RWPE2 (cell line): ENCODE results near the gene TMA7.

Experiments used
- ATAC-seq: fragments of 200-7000 bp; cut with Tn5 transposase; 3 replicates; pipeline ENCODE4 v1.9.1; 2021; ENCODE audit warnings: low read depth
- DNase-seq: peaks from one replicate; pipeline ENCODE4 v3.0.0-alpha.2; 2020; ENCODE audit warnings: low spot score
- H3K27ac ChIP-seq: fragments of 450-650 bp; 2 replicates; pipeline ENCODE4 v1.5.1; 2017; ENCODE audit warnings: mild to moderate bottlenecking; ENCODE audit not compliant: poor library complexity, severe bottlenecking
- H3K27me3 ChIP-seq: fragments of 250-450 bp; sonication (Bioruptor Pico); 2 replicates; pipeline ENCODE4 v1.5.1; 2021; ENCODE audit warnings: mild to moderate bottlenecking, moderate library complexity; ENCODE audit not compliant: insufficient read depth, poor library complexity, severe bottlenecking
- H3K36me3 ChIP-seq: fragments of 250-450 bp; sonication (Bioruptor Pico); 2 replicates; pipeline ENCODE4 v1.5.1; 2020; ENCODE audit warnings: low read depth, mild to moderate bottlenecking, moderate library complexity
- H3K4me1 ChIP-seq: fragments of 250-450 bp; sonication (Bioruptor Pico); 2 replicates; pipeline ENCODE4 v1.5.1; 2021; ENCODE audit warnings: mild to moderate bottlenecking, moderate library complexity; ENCODE audit not compliant: insufficient read depth, poor library complexity, severe bottlenecking
- H3K4me3 ChIP-seq: fragments of 250-450 bp; sonication (Bioruptor Pico); 2 replicates; pipeline ENCODE4 v1.5.1; 2021; ENCODE audit warnings: mild to moderate bottlenecking, moderate library complexity; ENCODE audit not compliant: severe bottlenecking
- H3K9me3 ChIP-seq: fragments of 250-450 bp; sonication (Bioruptor Pico); 2 replicates; pipeline ENCODE4 v1.5.1; 2021; ENCODE audit warnings: mild to moderate bottlenecking, moderate library complexity; ENCODE audit not compliant: severe bottlenecking
- CTCF ChIP-seq: fragments of 450-650 bp; IDR thresholded peaks from one replicate; pipeline ENCODE4 v1.5.1; 2017; ENCODE audit warnings: mild to moderate bottlenecking, moderate library complexity; ENCODE audit not compliant: poor library complexity, severe bottlenecking

The TMA7 gene

GRCh38 chr3:48418651-48419050, 21.4 kb upstream of the TMA7 start:
- Histone ChIP-seq H3K36me3 (peaks cover 93% of the 10 kb centered on the region), H3K27me3 (no peaks in the 10 kb centered on the region), H3K4me1 (no peaks in the 10 kb centered on the region), H3K9me3 (no peaks in the 10 kb centered on the region), H3K4me3 (no peak overlapping the region), H3K27ac (no peak overlapping the region)
- no peak for TF ChIP-seq CTCF
- ATAC-seq (no peak), DNase-seq (no peak)

GRCh38 chr3:48419149-48419548, 20.9 kb upstream of the TMA7 start:
- DNase-seq (no peak), ATAC-seq (no peak)
- Histone ChIP-seq H3K36me3 (peaks cover 93% of the 10 kb centered on the region), H3K9me3 (no peaks in the 10 kb centered on the region), H3K4me3 (no peak overlapping the region), H3K27me3 (no peaks in the 10 kb centered on the region), H3K27ac (no peak overlapping the region), H3K4me1 (no peaks in the 10 kb centered on the region)
- TF ChIP-seq CTCF: no peak

- H3K36me3 ChIP-seq: peaks cover 93% of the 10 kb centered on the region
- no peak for DNase-seq
Measured at GRCh38 chr3:48419597-48419996, 20.5 kb upstream of the TMA7 start.

GRCh38 chr3:48420561-48420960, 19.5 kb upstream of the TMA7 start:
- Histone ChIP-seq H3K27me3 (no peaks in the 10 kb centered on the region), H3K4me1 (peaks cover under 1% of the 10 kb centered on the region), H3K9me3 (no peaks in the 10 kb centered on the region), H3K27ac (no peak overlapping the region), H3K4me3 (no peak overlapping the region), H3K36me3 (peaks cover 93% of the 10 kb centered on the region)
- ATAC-seq (no peak), DNase-seq (no peak)
- TF ChIP-seq CTCF: no peak

More at GRCh38 chr3:48419597-48419996, 20.5 kb upstream of the TMA7 start:
- no peak for TF ChIP-seq CTCF
- Histone ChIP-seq H3K4me1 (no peaks in the 10 kb centered on the region), H3K4me3 (no peak overlapping the region), H3K27me3 (no peaks in the 10 kb centered on the region), H3K27ac (no peak overlapping the region), H3K9me3 (no peaks in the 10 kb centered on the region)
- ATAC-seq: no peak

GRCh38 chr3:48422272-48422671, 17.8 kb upstream of the TMA7 start:
- peaks cover 82% of the 10 kb centered on the region for H3K36me3 ChIP-seq
- no peaks in the 10 kb centered on the region for H3K27me3 ChIP-seq
- no peak for DNase-seq
- no peak overlapping the region for H3K4me3 ChIP-seq
- H3K4me1 ChIP-seq: peaks cover 18% of the 10 kb centered on the region
- ATAC-seq: no peak
- H3K27ac ChIP-seq: no peak overlapping the region
- no peaks in the 10 kb centered on the region for H3K9me3 ChIP-seq
- no peak for TF ChIP-seq CTCF
